GM12891 (cell line): ENCODE results near the gene GALNT3.

Source experiments
- POLR2A ChIP-seq: IDR thresholded peaks from 2 replicates; pipeline ENCODE4 v1.6.1; 2011; ENCODE audit warnings: low read depth, low read length, control low read depth
- POLR2AphosphoS5 ChIP-seq: IDR thresholded peaks from 2 replicates; pipeline ENCODE4 v1.6.1; 2011; ENCODE audit warnings: low read depth, low read length, control low read depth

DNA sequence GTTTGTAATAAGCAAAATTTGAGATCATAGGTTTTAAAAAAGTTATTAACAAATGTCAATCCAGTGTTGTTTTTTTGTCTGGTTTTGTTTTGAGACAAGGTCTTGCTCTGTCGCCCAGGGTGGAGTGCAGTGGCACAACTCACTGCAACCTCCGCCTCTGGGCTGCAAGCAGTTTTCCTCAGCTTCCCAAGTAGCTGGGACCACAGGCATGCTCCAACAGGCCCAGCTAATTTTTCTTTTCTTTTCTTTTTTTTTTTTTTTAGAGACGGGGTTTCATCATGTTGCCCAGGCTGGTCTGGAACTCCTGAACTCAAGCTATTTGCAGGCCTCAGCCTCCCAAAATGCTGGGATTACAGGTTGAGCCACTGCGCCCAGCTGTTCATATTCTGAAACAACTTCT, 31.3 kb downstream of the GALNT3 start:
- TF ChIP-seq POLR2AphosphoS5 (no peak), POLR2A (no peak)
